GM18519 (cell line): ENCODE data around the gene GBX1.

Experiments used
- ATAC-seq: cut with Tn5 transposase; IDR thresholded peaks from one replicate; pipeline ENCODE4 v1.9.1; 2021; ENCODE audit warnings: mild to moderate bottlenecking, moderate library complexity; ENCODE audit not compliant: unreplicated experiment, low FRiP score

Gene GBX1

DNA sequence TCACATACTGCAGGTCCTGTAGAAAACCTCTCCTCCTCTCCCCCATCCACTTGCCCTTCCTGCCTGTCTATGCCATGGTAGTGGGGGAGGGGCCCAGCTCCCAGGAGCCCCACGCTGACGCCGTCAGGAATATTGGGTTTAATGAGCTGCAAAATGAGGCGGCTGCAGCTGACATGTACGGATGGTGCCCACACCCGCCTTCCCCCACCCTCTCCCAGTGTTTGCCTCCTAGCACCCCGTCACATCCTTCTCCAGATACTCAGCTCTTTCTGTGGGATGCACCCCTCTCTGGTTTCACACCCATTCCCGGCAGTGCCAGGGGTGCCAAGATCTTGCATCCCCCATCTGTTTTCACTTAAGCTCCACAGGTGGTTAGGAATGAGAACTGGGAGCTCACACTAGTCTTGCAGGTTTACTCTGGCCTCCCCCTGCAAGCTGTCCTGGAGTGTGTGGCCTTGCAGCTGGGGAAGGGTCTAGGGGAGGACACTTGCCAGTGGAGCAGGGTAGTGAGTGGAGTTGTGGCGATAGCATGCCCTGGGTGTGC lies 26.1 kb downstream of the GBX1 start:
- ATAC-seq = no peak

DNA sequence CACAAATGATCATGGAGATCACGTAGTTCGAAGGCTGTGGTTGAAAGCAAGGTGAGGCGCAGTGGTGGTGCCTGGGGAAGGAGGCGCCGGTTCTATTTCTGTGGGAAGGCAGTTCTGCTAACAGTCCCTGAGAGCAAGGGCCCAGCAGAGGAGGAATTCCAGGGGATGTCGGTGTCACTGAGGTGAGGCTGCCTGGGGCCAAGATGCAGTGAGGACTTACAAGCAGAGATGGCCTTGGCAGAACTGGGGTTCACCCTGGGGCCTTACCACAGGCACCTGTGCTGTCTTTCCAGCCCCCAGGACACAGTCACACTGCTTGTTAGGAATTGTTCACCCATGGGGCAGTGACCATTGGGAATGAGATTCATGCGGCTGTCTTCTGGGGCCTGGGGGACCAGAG lies 26.7 kb downstream of the GBX1 start:
- ATAC-seq = no peak

DNA sequence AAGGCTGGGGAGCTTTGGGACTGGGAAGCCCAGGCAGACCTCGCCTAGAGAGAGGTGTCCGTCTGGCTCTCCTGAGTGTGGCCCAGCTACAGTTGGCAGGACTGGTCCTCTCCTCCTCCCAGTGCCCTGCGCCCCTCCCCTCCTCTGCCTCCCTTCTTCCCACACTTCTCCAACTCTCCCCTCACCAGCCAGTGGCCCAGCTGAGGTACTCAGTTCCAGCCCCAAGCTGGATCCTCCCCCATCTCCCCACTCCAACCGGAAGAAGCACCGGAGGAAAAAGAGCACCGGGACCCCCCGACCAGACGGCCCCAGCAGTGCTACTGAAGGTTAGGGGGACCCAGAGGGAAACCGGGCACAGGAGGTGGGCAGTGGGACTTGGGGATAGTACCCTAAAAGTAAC lies 27.7 kb downstream of the GBX1 start:
- ATAC-seq = no peak

DNA sequence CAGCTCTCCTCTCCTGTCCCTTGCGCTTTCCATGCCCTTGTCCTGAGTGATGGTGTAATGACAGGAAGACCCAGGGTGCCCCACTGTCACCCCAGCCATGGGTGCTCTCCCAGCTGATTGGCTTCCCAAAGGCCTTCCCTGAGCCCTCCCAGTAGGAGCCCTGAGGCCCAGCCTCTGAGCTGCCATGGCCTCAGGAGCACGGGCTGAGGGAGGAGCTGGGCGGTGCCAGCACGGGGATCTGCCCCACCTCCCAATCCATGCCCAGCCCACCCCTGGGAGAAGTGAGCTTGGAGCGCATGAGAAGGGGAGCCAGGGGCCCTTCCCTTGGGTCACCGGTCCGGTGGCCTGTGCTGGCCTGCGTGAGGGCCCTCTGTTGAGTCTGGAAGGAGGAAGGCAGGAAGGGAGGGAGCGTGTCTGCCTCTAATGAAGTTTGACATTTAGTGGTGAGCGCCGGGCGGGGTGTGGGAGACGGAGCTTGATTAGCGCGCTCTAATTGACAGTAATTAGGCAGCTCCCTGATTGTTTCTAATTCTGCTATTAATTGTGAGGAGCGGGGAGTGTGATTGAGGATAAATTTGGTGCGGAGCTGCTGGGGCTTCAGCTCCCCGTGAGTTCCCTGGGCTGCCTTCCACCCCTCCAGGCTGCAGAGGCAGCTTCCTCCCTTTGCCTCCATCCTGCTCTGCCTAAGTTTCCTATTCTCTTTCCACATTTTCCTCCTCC lies 28.3 kb downstream of the GBX1 start:
- ATAC-seq = no peak

DNA sequence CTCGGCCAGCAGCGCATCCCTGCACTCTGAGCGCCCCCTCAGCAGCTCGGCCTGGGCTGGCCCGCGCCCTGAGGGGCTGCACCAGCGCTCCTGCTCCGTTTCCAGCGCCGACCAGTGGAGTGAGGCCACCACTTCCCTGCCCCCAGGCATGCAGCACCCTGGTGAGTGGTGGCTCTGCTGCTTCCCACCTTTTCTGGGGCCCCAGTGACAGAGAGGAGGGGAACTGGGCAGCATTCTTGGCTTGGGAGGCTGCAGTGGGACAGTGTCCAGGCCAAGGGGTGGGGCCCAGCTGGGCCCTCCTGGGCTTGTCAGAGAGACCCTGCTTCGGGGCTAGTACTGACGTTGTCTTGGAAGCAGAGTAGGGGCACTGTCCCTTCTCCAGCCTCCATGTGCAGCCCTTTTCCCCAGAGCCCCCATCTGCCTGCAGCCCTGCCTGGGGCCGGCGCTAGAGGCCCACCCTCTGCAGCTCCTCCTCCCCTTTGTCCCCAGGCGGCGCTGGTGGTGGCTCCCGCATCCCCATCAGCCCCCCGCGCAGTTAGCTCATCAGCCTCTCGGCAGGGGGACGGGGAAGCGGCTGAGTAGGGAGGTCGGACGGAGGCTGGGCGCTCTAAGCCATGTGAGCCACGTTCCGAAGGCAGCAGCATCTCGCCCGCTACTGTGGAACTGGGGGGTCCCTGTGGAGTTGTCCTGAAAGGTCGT lies 29.2 kb downstream of the GBX1 start:
- no peak for ATAC-seq

DNA sequence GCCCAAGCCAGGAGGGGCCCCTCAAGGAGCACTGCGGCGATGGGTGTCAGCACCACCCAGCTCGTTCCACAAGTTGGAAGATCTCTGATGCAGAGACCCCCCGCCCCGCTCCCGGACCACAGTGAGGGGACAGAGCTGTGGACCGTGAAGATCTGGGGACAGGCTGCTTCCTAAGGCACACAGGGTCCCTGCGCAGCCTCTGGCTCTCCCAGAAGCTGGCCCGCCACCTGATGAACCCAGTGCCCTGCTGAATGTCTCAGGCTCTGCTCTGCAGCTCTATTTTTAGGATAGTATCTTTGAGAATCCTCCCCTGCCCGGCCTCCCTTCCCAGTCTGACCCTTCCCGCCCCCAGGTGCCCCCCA lies 29.7 kb downstream of the GBX1 start:
- ATAC-seq = no peak

DNA sequence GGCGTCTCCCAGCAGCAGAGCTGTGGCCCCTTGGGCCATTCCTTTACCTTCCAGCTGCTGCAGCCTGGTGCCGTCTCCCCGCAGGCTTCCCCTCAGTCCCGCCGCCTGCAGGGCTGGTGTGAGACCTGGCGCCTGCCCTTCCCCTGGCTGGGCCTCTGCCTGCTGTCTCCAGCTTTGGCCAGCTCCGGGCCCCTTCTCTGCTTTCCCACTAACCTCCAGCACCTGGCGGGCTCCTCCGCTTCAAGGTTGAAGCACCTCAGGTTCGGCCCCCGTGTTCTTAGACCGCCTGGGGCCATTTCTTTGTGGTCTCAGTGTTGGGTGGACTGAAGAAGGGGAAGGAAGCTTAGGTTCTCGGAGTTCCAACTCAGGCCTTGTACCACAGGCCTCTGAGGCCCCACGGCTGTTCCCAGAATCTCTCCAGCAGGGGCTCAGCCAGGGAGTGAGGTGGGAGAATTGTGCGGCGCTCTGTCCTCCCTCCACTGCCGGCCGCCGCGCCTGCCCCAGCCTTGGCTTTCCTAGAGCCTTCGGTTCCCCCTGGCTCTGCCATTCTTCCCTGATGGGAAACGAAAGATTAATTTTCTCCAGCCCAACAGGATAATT lies 30.3 kb downstream of the GBX1 start:
- ATAC-seq = no peak

DNA sequence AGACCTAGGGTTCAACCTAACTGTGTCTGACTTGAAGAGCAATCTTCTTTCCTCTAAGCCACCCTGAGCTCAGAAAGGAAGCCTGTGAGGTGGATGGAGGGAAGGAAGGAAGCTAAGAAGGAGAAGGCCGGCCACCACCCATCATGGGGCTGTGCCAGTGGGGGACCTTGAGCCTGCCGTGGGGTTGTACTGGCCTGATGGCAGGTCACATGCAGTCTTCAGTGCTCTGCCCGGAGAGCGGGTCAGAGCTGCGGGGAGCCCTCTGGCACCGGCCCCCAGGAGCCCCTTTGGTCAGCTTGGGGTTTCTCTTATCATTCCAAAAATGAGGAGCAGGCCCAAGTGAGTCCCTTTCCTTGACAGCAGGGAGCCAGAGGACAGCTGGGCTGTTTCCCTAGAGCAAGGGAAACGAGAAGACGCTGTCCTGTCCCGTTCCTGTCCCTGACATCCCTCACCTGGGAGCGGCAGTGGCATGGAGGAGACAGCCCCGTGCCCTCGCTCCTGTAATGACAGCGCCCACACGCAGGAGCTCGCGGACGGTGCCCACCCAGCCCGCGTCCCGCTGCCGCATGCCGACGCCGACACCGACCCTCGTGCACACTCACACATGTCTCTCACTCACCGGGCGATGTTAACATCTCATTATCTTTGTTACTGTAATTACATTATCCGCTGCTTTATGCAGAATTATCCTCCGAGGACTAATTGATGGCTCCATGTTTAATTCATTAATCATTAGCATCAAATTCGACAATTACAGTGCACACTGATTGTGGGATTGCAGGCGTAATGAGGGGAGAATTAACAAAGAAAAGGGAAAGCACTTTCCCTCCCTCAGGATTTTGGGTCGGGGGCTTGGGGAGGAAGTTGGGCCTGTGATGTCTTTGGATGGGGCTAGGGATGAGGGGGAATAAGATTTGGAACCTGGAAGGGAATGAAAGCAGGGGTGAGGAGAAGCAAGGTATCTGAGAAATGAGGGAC lies 31.3 kb downstream of the GBX1 start:
- ATAC-seq = no peak

DNA sequence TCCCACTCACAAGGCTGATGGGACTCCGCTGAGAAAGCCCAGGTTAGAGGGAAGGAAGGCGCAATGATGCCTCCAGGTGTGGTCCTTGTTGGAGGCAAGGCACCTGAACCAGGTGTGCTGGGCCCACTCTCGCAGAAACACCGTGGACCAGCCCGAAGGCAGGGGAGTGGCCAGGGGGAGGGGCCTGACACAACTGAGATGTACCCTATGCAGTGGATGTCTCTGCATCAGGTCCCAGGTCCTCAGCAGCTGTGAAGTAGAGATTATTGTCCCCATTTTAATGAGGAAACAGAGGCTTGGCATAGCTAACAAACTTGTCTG lies 32.0 kb downstream of the GBX1 start:
- no peak for ATAC-seq

DNA sequence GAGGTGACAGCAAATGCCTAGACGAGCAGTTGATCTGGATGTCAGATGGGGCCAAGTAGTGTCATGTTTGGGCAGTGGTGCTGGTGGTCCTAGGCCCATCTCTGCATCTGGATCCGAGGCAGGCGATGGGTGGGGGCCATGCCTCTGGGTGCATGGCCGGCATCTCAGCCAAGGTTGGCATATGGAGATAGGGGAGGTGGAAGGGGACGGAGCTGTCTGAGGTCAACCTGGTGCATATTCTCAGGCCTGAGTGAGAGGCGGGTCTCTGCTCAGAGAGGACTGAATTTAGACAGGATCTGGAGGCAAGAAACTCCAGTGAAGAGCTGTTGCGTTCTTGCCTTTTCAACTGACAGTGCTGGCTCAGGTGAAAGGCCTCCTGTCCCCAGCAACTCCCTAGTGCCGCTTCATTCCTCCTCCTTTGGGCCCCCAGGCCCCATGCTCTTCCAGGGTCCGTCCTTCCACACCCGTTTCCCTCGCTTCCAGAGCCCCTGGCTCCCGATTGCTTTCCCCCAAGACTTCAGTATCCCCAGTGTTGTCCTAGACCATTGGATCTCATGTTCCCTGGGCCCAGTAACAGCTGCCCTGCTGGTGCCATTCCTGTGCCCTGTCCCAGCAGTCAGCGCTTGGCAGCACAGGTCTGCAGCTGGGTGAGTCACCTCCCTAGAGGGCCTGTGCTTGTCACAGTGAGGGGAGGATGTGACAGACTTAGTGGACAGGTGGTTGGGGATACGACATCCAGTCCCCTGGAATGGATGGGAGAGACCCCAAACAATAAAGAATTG lies 32.6 kb downstream of the GBX1 start:
- ATAC-seq = no peak

DNA sequence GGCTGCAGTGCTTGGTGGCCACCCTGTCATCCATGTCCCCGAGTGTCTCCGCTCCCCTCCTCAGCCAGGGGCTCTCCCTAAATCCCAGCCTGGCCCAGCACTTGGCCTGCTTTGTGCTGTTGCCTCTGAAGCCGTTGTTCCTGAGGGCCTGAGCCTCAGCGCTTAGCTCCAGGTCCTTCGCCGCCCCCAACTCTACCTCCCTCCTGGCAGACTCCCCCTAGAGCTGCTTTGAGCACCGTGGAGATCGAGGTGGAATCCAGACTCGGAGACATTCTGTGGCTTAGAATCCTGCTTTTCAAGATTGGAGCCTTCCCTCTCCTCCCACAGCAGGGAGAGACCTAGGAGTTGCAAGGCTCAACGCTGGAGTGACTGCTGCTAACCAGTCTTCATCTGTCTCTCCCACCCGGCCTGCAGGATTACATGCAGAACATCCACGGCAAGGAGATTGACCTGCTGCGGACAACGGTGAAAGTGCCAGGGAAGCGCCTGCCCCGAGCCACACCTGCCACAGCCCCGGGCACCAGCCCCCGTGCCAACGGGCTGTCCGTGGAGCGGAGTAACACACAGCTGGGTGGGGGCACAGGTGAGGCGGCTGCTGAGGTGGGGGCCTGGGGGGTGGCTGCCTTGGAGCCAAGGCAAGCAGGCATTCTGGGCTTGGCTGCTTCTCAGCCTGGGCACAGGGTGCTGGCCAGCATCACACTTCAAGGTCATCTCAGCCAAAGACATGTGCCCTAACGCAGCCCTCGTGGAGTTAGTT lies 33.3 kb downstream of the GBX1 start:
- no peak for ATAC-seq

DNA sequence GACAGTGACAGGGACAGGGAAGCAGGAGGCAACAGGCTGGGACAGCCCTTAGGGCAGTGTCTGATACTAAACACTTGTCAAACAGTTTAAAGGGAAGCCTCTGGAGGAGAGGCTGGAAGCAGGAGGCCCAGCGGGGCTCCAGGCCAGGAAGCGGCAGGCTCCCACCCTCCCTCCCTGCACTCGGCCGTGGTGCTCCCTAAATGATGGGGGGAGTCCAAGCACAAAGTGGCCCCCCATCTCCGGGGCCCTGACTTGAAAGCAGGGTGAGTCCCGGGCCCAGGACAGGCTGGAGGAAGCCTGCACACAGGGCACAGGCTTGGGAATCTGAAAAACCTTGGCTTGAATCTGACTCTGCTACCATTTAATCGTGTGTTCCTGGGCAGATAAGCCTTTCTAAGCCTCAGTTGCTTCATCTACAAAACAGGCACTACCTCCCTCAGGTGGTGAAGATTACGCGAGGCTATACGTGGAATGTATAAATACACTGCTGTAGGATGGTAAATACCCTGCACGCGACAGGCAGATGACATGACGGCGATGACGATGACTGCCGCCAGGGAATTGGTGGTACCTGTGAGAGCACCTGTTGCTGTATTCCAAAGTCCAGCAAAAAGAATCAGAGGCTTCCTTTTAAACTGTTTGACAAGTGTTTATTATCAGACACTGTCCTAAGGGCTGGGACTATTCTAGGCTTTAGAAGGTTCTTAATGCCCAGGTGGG lies 34.1 kb downstream of the GBX1 start:
- ATAC-seq = no peak

DNA sequence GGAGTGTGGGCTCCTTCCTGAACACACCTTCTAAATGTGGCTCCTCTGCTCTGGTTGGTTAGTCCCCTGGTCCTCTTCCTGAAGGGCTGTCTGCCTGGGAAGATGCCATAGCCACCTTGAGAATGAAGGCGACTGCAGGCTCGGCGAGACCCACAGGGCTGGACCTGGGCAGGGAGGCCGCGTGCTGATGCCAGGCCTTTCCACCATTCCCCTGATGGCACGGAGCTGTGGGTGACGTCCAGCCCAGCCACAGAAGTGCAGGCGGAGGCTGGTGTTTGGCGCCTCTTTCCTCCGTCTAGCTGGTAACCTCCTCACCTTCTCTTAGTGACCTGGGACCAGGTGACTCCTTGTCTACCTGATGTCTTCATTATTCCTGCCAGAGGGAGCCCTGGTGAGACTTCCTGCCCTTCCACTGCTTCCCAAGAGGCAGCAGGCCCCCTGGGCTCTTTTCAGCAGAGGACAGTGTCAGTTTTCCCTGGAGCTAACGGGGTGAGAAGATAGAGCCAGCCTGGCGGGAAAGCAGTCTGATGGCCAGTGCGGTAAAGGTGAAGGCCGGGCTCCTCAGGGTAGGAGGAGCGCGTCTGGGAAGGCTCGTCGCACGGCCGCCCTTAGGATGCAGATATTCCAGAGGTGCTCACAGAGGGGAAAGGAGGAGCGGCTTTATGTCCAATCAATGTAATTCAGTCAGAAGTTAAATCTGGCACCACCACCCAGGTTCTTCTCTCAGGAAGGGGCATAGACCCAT lies 34.9 kb downstream of the GBX1 start:
- ATAC-seq = no peak

DNA sequence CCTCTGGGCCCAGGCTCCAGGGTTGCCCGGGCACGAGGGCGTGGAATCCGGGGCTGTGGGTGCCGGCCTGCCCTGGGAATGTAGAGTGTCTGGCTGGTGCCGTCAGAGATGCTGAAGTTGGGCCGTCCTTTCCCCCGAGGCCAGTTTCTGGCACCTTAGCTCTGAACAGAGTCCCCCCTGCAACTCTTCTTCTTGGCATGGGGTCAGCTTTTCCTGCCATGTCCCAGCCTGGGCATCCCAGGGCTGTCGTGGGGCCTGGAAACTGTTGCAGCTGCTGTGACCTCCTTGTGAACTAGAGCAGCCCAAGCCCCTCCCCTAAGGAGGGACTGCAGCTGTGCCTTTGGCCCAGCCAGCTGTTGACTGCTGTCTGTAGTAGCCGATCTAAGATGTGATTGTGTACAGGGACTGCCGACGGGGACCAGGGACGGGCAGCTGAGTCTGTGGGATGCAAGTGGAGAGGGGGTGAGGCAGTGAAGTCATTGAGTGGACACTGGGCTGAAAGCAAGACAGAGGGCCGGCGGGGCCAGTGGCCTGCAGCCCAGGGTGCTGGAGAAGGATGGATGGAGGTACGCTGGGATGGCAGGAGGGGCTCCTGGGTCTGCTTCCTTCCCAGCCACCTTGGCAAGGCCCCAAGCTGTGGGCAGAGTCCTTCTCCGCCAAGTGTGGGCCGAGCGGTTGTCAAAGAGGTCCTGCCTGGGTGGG lies 35.8 kb downstream of the GBX1 start:
- no peak for ATAC-seq

DNA sequence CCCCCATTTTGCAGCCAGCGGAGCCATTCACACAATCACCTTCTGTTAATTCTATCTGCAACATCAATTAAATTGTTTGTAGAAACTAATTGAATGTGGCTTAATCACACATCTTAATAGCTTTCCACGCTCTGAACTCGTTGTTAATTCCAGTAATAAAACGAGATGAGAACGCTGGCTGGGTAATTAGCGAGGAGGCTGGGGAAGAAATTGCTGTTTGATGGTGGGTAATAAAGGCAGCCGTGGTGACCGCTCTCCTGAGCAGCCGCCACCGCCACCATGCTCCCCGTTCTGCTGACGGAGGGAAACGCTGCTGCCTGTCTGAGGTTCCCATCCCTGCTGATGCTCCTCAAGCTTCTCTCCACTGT lies 36.3 kb downstream of the GBX1 start:
- ATAC-seq = no peak

DNA sequence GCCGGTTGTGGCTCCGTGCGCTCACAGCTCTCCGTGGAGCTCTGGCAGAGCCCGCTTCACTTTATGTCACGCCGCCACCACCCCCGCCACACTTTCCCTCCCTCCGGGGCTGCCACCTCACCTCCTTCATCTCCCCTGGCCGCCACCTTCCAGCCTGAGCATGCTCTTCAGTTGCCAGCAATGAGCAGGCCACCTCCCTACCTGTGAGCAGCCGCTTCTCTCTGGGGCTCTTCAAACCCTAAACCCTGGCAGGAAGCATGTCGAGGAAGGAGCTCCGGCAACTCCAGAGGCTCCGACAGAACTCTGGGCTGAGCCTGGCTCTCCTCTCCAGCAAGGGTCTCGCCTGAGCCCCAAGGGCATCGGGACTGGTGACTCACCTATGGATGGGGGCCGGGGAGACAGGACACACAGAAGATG lies 36.7 kb downstream of the GBX1 start:
- no peak for ATAC-seq

DNA sequence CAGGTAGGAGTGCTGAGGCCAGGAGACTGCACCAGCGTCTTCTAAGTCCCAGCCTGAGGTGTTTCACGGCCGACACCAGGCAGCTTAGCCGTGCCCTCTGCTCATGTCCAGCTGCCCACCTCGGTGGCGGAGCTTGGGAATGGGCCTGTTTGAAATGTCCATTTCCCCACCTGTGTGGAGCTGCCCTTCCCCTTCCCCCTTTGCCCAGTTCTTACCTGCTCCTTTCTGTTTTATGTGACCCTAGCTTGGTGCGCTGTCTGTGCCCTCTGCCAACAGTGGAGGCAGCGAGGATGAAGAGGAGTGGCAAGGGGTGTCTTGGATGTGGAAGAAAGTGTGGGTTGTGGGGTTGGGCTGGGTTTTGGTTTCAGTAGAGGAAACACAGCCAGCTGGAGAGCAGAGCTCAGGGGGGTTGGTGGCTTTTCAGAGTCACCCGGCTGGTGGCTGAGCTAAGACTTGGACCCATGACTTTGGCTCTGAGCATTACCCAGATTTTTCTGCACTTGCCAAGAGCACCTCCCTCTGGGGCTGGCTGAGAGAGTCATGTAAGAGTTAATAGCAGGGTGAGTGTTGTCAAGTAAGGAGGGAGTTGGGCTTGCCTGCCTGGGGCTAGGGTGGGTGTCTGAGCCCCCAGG lies 37.4 kb downstream of the GBX1 start:
- ATAC-seq = no peak
